IMR-90 (cell line): Measurements from ENCODE around the gene PSMA7. TPM values are rescaled to one million over a fixed set of nuclear protein-coding genes. Genes with fewer than 3 reads are reported as not detected.

Experiments used
- ATAC-seq: fragments of 200-7000 bp; cut with Tn5 transposase; 2 replicates; pipeline ENCODE4 v1.9.1; 2020; ENCODE audit warnings: low read depth, mild to moderate bottlenecking, moderate library complexity
- BruUV-seq: library from RNA; stranded (reverse); fragments of 400-500 nt; replicated peaks from 2 replicates; lab custom pipeline; 2021; lab: Mats Ljungman, UMichigan
- CTCF ChIA-PET: fragments of 300-600 bp; formaldehyde crosslinking; extraction: SDS; loops from one replicate; lab custom pipeline; 2021; ENCODE audit warnings: antibody characterized with exemption; lab: Yijun Ruan, JAX
- POLR2A ChIA-PET: fragments of 300-600 bp; sonication (Branson Sonifier 250); formaldehyde crosslinking; loops from one replicate; lab custom pipeline; 2022; ENCODE audit warnings: antibody characterized with exemption; ENCODE audit not compliant: unreplicated experiment; lab: Charles Lee
- DNase-seq: peaks from one replicate; pipeline ENCODE4 v3.0.0; 2013
- H2AFZ ChIP-seq: replicated peaks from 2 replicates; pipeline ENCODE3; 2013; ENCODE audit warnings: low read length, mild to moderate bottlenecking; ENCODE audit not compliant: poor library complexity
- H2AK5ac ChIP-seq: 2 replicates; pipeline ENCODE4 v1.6.1; 2013; ENCODE audit warnings: low read depth, low read length, inconsistent platforms
- H2AK9ac ChIP-seq: replicated peaks from 2 replicates; pipeline ENCODE3; 2013; ENCODE audit warnings: mild to moderate bottlenecking, low read depth, low read length, moderate library complexity; ENCODE audit not compliant: poor library complexity
- H2BK120ac ChIP-seq: 2 replicates; pipeline ENCODE4 v1.6.1; 2013; ENCODE audit warnings: low read depth, low read length, inconsistent platforms
- H2BK15ac ChIP-seq: 3 replicates; pipeline ENCODE4 v1.6.1; 2013; ENCODE audit warnings: low read depth, low read length, inconsistent platforms
- H2BK20ac ChIP-seq: 2 replicates; pipeline ENCODE4 v1.6.1; 2013; ENCODE audit warnings: low read depth, mild to moderate bottlenecking, inconsistent platforms, low read length, moderate library complexity
- H2BK5ac ChIP-seq: 2 replicates; pipeline ENCODE4 v1.6.1; 2013; ENCODE audit warnings: mild to moderate bottlenecking, low read depth, low read length, inconsistent platforms; ENCODE audit not compliant: poor library complexity, severe bottlenecking
- H3K14ac ChIP-seq: replicated peaks from 2 replicates; pipeline ENCODE4 v1.6.1; 2013; ENCODE audit warnings: low read depth, low read length, inconsistent platforms
- H3K18ac ChIP-seq: 2 replicates; pipeline ENCODE4 v1.6.1; 2013; ENCODE audit warnings: low read depth, low read length, control low read depth
- H3K23ac ChIP-seq: 2 replicates; pipeline ENCODE4 v1.6.1; 2013; ENCODE audit warnings: low read depth, low read length, inconsistent platforms
- H3K27ac ChIP-seq: 2 replicates; pipeline ENCODE4 v1.5.1; 2013; ENCODE audit warnings: mild to moderate bottlenecking, control low read depth, low read length; ENCODE audit not compliant: insufficient read depth
- H3K27me3 ChIP-seq: 2 replicates; pipeline ENCODE4 v1.6.1; 2013; ENCODE audit warnings: low read length; ENCODE audit not compliant: control insufficient read depth, insufficient read depth
- H3K36me3 ChIP-seq: 2 replicates; pipeline ENCODE4 v1.6.1; 2013; ENCODE audit warnings: low read length, mixed read lengths; ENCODE audit not compliant: control insufficient read depth, insufficient read depth
- H3K4ac ChIP-seq: 2 replicates; pipeline ENCODE4 v1.6.1; 2013; ENCODE audit warnings: low read depth, low read length, inconsistent platforms
- H3K4me1 ChIP-seq: 2 replicates; pipeline ENCODE4 v1.6.1; 2013; ENCODE audit warnings: low read length, mixed read lengths; ENCODE audit not compliant: control insufficient read depth, insufficient read depth
- H3K4me2 ChIP-seq: 2 replicates; pipeline ENCODE4 v1.6.1; 2013; ENCODE audit warnings: low read depth, mild to moderate bottlenecking, control low read depth, low read length, moderate library complexity
- H3K4me3 ChIP-seq: 2 replicates; pipeline ENCODE4 v1.5.1; 2013; ENCODE audit warnings: low read depth, mild to moderate bottlenecking, control low read depth, low read length, moderate library complexity; ENCODE audit not compliant: insufficient read depth
- H3K56ac ChIP-seq: 2 replicates; pipeline ENCODE4 v1.6.1; 2013; ENCODE audit warnings: low read length, inconsistent platforms; ENCODE audit not compliant: insufficient read depth; ENCODE audit errors: extremely low read depth
- H3K79me1 ChIP-seq, 2 experiments: 2 replicates each; pipeline ENCODE4 v1.6.1; 2013; ENCODE audit warnings: low read length in 2 of 2, inconsistent platforms in 1 of 2, low read depth in 1 of 2
- H3K9ac ChIP-seq: 2 replicates; pipeline ENCODE4 v1.6.1; 2013; ENCODE audit warnings: low read depth, low read length, control low read depth
- H3K9me1 ChIP-seq: 2 replicates; pipeline ENCODE4 v1.6.1; 2013; ENCODE audit warnings: low read length, inconsistent platforms; ENCODE audit not compliant: insufficient read depth
- H3K9me3 ChIP-seq: 2 replicates; pipeline ENCODE4 v1.6.1; 2013; ENCODE audit warnings: low read length; ENCODE audit not compliant: control insufficient read depth, insufficient read depth
- H4K20me1 ChIP-seq: 2 replicates; pipeline ENCODE4 v1.6.1; 2013; ENCODE audit warnings: low read length, inconsistent platforms; ENCODE audit not compliant: insufficient read depth
- H4K5ac ChIP-seq: 2 replicates; pipeline ENCODE4 v1.6.1; 2013; ENCODE audit warnings: mild to moderate bottlenecking, low read depth, low read length, control low read depth
- H4K8ac ChIP-seq, 2 experiments: 2 replicates each; pipeline ENCODE4 v1.6.1; 2013; ENCODE audit warnings: low read depth in 2 of 2, low read length in 2 of 2, control low read depth in 1 of 2, inconsistent platforms in 1 of 2
- H4K91ac ChIP-seq: 2 replicates; pipeline ENCODE4 v1.6.1; 2013; ENCODE audit warnings: low read depth, low read length, inconsistent platforms; ENCODE audit not compliant: insufficient read depth
- BHLHE40 ChIP-seq: fragments of 150-350 bp; IDR thresholded peaks from 2 replicates; pipeline ENCODE4 v1.6.1; 2016; ENCODE audit warnings: mild to moderate bottlenecking, low read depth, low read length
- CEBPB ChIP-seq: IDR thresholded peaks from 2 replicates; pipeline ENCODE4 v1.6.1; 2012; ENCODE audit warnings: low read depth, low read length, improper control_type of control experiment
- CHD1 ChIP-seq: IDR thresholded peaks from 2 replicates; pipeline ENCODE4 v1.6.1; 2012; ENCODE audit warnings: low read depth, low read length, improper control_type of control experiment
- FOS ChIP-seq: fragments of 150-350 bp; IDR thresholded peaks from 2 replicates; pipeline ENCODE4 v1.6.1; 2016; ENCODE audit warnings: low read depth, low read length
- MAFK ChIP-seq: IDR thresholded peaks from 2 replicates; pipeline ENCODE4 v1.6.1; 2012; ENCODE audit warnings: low read depth, low read length, improper control_type of control experiment
- MAZ ChIP-seq: IDR thresholded peaks from 2 replicates; pipeline ENCODE4 v1.6.1; 2012; ENCODE audit warnings: low read depth, mild to moderate bottlenecking, low read length, improper control_type of control experiment, moderate library complexity, borderline replicate concordance
- MXI1 ChIP-seq: IDR thresholded peaks from 2 replicates; pipeline ENCODE4 v1.6.1; 2012; ENCODE audit warnings: low read depth, mild to moderate bottlenecking, low read length, moderate library complexity, borderline replicate concordance
- NFE2L2 ChIP-seq: fragments of 150-350 bp; IDR thresholded peaks from 2 replicates; pipeline ENCODE4 v1.6.1; 2016; ENCODE audit warnings: low read depth, mild to moderate bottlenecking, low read length
- POLR2A ChIP-seq: IDR thresholded peaks from 2 replicates; pipeline ENCODE4 v1.6.1; 2012; ENCODE audit warnings: mild to moderate bottlenecking, low read depth, low read length
- RAD21 ChIP-seq: IDR thresholded peaks from 2 replicates; pipeline ENCODE4 v1.6.1; 2012; ENCODE audit warnings: low read length, improper control_type of control experiment
- RCOR1 ChIP-seq: IDR thresholded peaks from 2 replicates; pipeline ENCODE4 v1.6.1; 2012; ENCODE audit warnings: mild to moderate bottlenecking, low read length, improper control_type of control experiment; ENCODE audit not compliant: insufficient replicate concordance
- RFX5 ChIP-seq: IDR thresholded peaks from 2 replicates; pipeline ENCODE4 v1.8.0; 2012; ENCODE audit warnings: low read depth, mild to moderate bottlenecking, low read length, moderate library complexity
- SMC3 ChIP-seq: fragments of 150-350 bp; IDR thresholded peaks from 2 replicates; pipeline ENCODE4 v1.6.1; 2016; ENCODE audit warnings: low read depth, mild to moderate bottlenecking, antibody characterized with exemption, low read length, moderate library complexity
- WGBS, 2 experiments: methylation state at CpG; one replicate each; pipeline versions ENCODE4 v1.1.5 to v1.1.7; 2013; ENCODE audit warnings: missing lambda C conversion rate in 2 of 2; ENCODE audit not compliant: insufficient read length in 1 of 2; ENCODE audit errors: extremely low coverage in 2 of 2; 5-methylcytosine and 5-hydroxymethylcytosine counted together
- dilution Hi-C: fragments of 300-500 bp; cut with HindIII; formaldehyde crosslinking; loops from one replicate; pipeline ENCODE4 v1.14.3; 2018; ENCODE audit warnings: low sequenced_read_pairs; ENCODE audit not compliant: unreplicated experiment
- in situ Hi-C: fragments of 300-500 bp; cut with MboI; formaldehyde crosslinking; loops from 3 replicates; pipeline ENCODE4 v1.14.3; 2019; ENCODE audit warnings: low sequenced_read_pairs, inconsistent platforms, mixed read lengths
- intact Hi-C: fragments of 100-400 bp; cut with micrococcal nuclease; formaldehyde crosslinking; loops from 2 replicates; pipeline ENCODE4 v1.10.0; 2022
- polyA plus RNA-seq, 3 experiments: library from polyadenylated mRNA; depleted of rRNA; stranded (reverse); fragments of >200 nt; gene quantifications; 2 replicates each; pipeline ENCODE4 v1.2.3, GENCODE V29; 2012; ENCODE audit warnings: low replicate concordance in 1 of 3
- total RNA-seq: library from RNA; depleted of rRNA; stranded (reverse); fragments of >200 nt; gene quantifications from 2 replicates; pipeline ENCODE4 v1.2.3, GENCODE V29; 2012
- TF ChIP-seq, protein P1 (sequence below): fragments of 150-350 bp; IDR thresholded peaks from 2 replicates; pipeline ENCODE4 v1.6.1; 2017; ENCODE audit warnings: mild to moderate bottlenecking, antibody characterized with exemption, low read length, low read depth
- TF ChIP-seq, protein P2 (sequence below): conservative IDR thresholded peaks from 2 replicates; pipeline ENCODE4 v1.5.1; 2012; ENCODE audit warnings: mild to moderate bottlenecking, low read depth, low read length, improper control_type of control experiment
- TF ChIP-seq, protein P3 (sequence below): fragments of 150-350 bp; IDR thresholded peaks from 2 replicates; pipeline ENCODE4 v1.6.1; 2016; ENCODE audit warnings: low read depth, mild to moderate bottlenecking, low read length, moderate library complexity, borderline replicate concordance

Gene PSMA7
- total and polyA plus RNA-seq, 2 of the 4 experiments (the other 2 are of a cell fraction) = 417 to 458 TPM

DNA sequence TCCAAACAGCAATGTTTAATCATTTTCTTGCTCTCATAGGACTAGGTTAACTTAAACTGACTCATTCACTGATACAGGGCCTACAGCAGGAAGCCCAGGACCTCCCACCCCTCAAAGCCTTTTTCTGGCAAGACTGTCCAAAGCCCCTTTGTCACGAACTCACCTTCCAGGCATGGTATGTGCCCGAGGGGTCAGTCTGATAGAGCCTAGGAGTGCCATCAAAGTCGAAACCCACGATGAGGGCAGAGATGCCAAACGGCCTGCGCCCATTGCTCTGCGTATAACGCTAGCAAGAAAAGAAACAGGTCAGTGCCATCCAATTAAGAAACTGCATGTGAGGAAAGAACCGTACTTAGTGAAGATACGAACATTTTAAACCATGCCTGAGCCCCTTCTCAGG, 4.3 kb downstream of the PSMA7 start:
- H3K27ac ChIP-seq = no peak overlapping the region

More for the DNA sequence above, 4.3 kb downstream of the PSMA7 start:
- WGBS, 2 experiments = 94% methylated on average over 5 of the region's 10 CpGs; no CpG with 5 or more reads in 1 of the 2 experiments
- no peak overlapping the region for H3K56ac ChIP-seq
- H2BK15ac ChIP-seq = no peak overlapping the region
- H4K91ac ChIP-seq = no peak overlapping the region
- ChIA-PET CTCF (no interaction called here), POLR2A (no interaction called here)
- H3K79me1 ChIP-seq = peaks cover 13 to 74% of the 10 kb centered on the region in 2 experiments
- in situ Hi-C loops = no loop called here
- H3K4me2 ChIP-seq = no peak overlapping the region
- peaks cover 89% of the 10 kb centered on the region for H4K20me1 ChIP-seq
- no peak overlapping the region for H4K5ac ChIP-seq
- no peaks in the 10 kb centered on the region for H3K27me3 ChIP-seq
- H3K9me3 ChIP-seq = no peaks in the 10 kb centered on the region
- no peak overlapping the region for H3K14ac ChIP-seq
- no peak overlapping the region for H3K23ac ChIP-seq
- intact Hi-C loops = no loop called here
- no peak for DNase-seq
- no peak overlapping the region for H4K8ac ChIP-seq
- H3K18ac ChIP-seq = no peak overlapping the region
- H2AFZ ChIP-seq = no peak overlapping the region
- ATAC-seq = no peak
- H3K4me3 ChIP-seq = no peak overlapping the region
- no peak overlapping the region for H2AK9ac ChIP-seq
- no TSS peak for BruUV-seq
- no peak overlapping the region for H2BK20ac ChIP-seq
- peaks cover 12% of the 10 kb centered on the region for H3K4me1 ChIP-seq
- H2BK5ac ChIP-seq = no peak overlapping the region
- dilution Hi-C loops = no loop called here
- TF ChIP-seq MAFK (no peak), RFX5 (no peak), MAZ (no peak), CHD1 (no peak), MXI1 (no peak), NFE2L2 (no peak), CEBPB (no peak), RAD21 (no peak), FOS (no peak), BHLHE40 (no peak), RCOR1 (no peak), SMC3 (no peak), POLR2A (no peak)
- TF ChIP-seq, protein P1, sequence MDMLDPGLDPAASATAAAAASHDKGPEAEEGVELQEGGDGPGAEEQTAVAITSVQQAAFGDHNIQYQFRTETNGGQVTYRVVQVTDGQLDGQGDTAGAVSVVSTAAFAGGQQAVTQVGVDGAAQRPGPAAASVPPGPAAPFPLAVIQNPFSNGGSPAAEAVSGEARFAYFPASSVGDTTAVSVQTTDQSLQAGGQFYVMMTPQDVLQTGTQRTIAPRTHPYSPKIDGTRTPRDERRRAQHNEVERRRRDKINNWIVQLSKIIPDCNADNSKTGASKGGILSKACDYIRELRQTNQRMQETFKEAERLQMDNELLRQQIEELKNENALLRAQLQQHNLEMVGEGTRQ = no peak
- TF ChIP-seq, protein P2, sequence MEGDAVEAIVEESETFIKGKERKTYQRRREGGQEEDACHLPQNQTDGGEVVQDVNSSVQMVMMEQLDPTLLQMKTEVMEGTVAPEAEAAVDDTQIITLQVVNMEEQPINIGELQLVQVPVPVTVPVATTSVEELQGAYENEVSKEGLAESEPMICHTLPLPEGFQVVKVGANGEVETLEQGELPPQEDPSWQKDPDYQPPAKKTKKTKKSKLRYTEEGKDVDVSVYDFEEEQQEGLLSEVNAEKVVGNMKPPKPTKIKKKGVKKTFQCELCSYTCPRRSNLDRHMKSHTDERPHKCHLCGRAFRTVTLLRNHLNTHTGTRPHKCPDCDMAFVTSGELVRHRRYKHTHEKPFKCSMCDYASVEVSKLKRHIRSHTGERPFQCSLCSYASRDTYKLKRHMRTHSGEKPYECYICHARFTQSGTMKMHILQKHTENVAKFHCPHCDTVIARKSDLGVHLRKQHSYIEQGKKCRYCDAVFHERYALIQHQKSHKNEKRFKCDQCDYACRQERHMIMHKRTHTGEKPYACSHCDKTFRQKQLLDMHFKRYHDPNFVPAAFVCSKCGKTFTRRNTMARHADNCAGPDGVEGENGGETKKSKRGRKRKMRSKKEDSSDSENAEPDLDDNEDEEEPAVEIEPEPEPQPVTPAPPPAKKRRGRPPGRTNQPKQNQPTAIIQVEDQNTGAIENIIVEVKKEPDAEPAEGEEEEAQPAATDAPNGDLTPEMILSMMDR = no peak
- TF ChIP-seq, protein P3, sequence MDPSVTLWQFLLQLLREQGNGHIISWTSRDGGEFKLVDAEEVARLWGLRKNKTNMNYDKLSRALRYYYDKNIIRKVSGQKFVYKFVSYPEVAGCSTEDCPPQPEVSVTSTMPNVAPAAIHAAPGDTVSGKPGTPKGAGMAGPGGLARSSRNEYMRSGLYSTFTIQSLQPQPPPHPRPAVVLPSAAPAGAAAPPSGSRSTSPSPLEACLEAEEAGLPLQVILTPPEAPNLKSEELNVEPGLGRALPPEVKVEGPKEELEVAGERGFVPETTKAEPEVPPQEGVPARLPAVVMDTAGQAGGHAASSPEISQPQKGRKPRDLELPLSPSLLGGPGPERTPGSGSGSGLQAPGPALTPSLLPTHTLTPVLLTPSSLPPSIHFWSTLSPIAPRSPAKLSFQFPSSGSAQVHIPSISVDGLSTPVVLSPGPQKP = no peak
- no peak overlapping the region for H2BK120ac ChIP-seq
- H3K36me3 ChIP-seq = peaks cover 53% of the 10 kb centered on the region
- H3K9ac ChIP-seq = no peak overlapping the region
- no peak overlapping the region for H2AK5ac ChIP-seq
- no peak overlapping the region for H3K4ac ChIP-seq
- H3K9me1 ChIP-seq = peaks cover 8% of the 10 kb centered on the region; the same call in 1 of the 2 replicates
